Caco-2 (cell line): ENCODE data around the gene GALNT11. TPM values are rescaled to one million over a fixed set of nuclear protein-coding genes. Genes with fewer than 3 reads are reported as not detected.
"Not testable (repeated sequence)": the region's sequence is repeated elsewhere in the genome, so short reads cannot be mapped to it uniquely, and the experiment has no call there.

Experiments
- BruUV-seq: library from RNA; stranded (reverse); fragments of 400-500 nt; replicated peaks from 2 replicates; lab custom pipeline; 2021; lab: Mats Ljungman, UMichigan
- CTCF ChIA-PET: fragments of 300-600 bp; sonication (Branson Sonifier 250); formaldehyde crosslinking; loops from one replicate; lab custom pipeline; 2022; ENCODE audit warnings: antibody characterized with exemption; lab: Charles Lee
- POLR2A ChIA-PET: fragments of 300-600 bp; sonication (Branson Sonifier 250); formaldehyde crosslinking; loops from one replicate; lab custom pipeline; 2022; ENCODE audit warnings: antibody characterized with exemption; lab: Charles Lee
- DNase-seq, 2 experiments: peaks; one replicate each; pipeline versions ENCODE4 v3.0.0 to v3.0.0-alpha.2; 2020 to 2022
- H3K27me3 ChIP-seq: replicated peaks from 2 replicates; pipeline ENCODE4 v1.6.0; 2011; ENCODE audit warnings: low read length; ENCODE audit not compliant: control insufficient read depth, insufficient read depth
- H3K36me3 ChIP-seq: 2 replicates; pipeline ENCODE4 v1.5.1; 2011; ENCODE audit warnings: low read length; ENCODE audit not compliant: control insufficient read depth, insufficient read depth
- H3K4me1 ChIP-seq: fragments of 250-450 bp; sonication (Bioruptor Pico); 2 replicates; pipeline ENCODE4 v1.5.1; 2020; ENCODE audit warnings: mild to moderate bottlenecking
- H3K4me3 ChIP-seq: 2 replicates; pipeline ENCODE4 v1.5.1; 2011; ENCODE audit warnings: low read depth, mild to moderate bottlenecking, control low read depth, low read length
- H3K9me3 ChIP-seq: fragments of 250-450 bp; sonication (Bioruptor Pico); 2 replicates; pipeline ENCODE4 v1.5.1; 2020; ENCODE audit warnings: mild to moderate bottlenecking, moderate library complexity
- H3K27ac Mint-ChIP-seq: one replicate; pipeline ENCODE4 v1.8.0; 2022; ENCODE audit warnings: mixed read lengths; ENCODE audit not compliant: unreplicated experiment
- H3K27me3 Mint-ChIP-seq: one replicate; pipeline ENCODE4 v1.8.0; 2022; ENCODE audit warnings: mixed read lengths; ENCODE audit not compliant: insufficient read depth, unreplicated experiment
- H3K36me3 Mint-ChIP-seq: one replicate; pipeline ENCODE4 v1.8.0; 2022; ENCODE audit warnings: mild to moderate bottlenecking, mixed read lengths; ENCODE audit not compliant: insufficient read depth, unreplicated experiment
- H3K4me1 Mint-ChIP-seq: one replicate; pipeline ENCODE4 v1.8.0; 2022; ENCODE audit warnings: low read depth, mixed read lengths; ENCODE audit not compliant: unreplicated experiment
- H3K4me3 Mint-ChIP-seq: one replicate; pipeline ENCODE4 v1.8.0; 2022; ENCODE audit warnings: mild to moderate bottlenecking, moderate library complexity, mixed read lengths; ENCODE audit not compliant: unreplicated experiment
- H3K9me3 Mint-ChIP-seq: one replicate; pipeline ENCODE4 v1.8.0; 2022; ENCODE audit warnings: mixed read lengths; ENCODE audit not compliant: unreplicated experiment
- intact Hi-C: fragments of 100-400 bp; cut with micrococcal nuclease; formaldehyde crosslinking; loops from one replicate; pipeline ENCODE4 v1.10.0; 2022; ENCODE audit not compliant: unreplicated experiment
- total RNA-seq: library from RNA; stranded (reverse); gene quantifications from 2 replicates; pipeline ENCODE4 v1.2.3, GENCODE V29; 2022
- TF ChIP-seq, protein P1 (sequence below), 2 experiments: fragments of 200-600 bp in 1 of 2; IDR thresholded peaks; 1 replicate in 1 of 2; 2 replicates in 1 of 2; pipeline versions ENCODE4 v1.5.1 to v1.8.0; 2011 to 2022; ENCODE audit warnings: antibody characterized with exemption in 1 of 2, control low read depth in 1 of 2, inconsistent platforms in 1 of 2, low read depth in 1 of 2, low read length in 1 of 2, mild to moderate bottlenecking in 1 of 2, moderate library complexity in 1 of 2; ENCODE audit not compliant: insufficient read depth in 1 of 2, severe bottlenecking in 1 of 2, unreplicated experiment in 1 of 2

Gene GALNT11
- total RNA-seq, 1 experiment from 2014 or later = 34.9 TPM

- no peaks in the 10 kb centered on the region for H3K36me3 Mint-ChIP-seq
- BruUV-seq = no TSS peak
- no peak overlapping the region for H3K4me3 ChIP-seq
- POLR2A ChIA-PET = no interaction called here
- H3K9me3 Mint-ChIP-seq = peaks cover 10% of the 10 kb centered on the region
- no peak overlapping the region for H3K4me3 Mint-ChIP-seq
- no peaks in the 10 kb centered on the region for H3K27me3 Mint-ChIP-seq
- TF ChIP-seq, protein P1, sequence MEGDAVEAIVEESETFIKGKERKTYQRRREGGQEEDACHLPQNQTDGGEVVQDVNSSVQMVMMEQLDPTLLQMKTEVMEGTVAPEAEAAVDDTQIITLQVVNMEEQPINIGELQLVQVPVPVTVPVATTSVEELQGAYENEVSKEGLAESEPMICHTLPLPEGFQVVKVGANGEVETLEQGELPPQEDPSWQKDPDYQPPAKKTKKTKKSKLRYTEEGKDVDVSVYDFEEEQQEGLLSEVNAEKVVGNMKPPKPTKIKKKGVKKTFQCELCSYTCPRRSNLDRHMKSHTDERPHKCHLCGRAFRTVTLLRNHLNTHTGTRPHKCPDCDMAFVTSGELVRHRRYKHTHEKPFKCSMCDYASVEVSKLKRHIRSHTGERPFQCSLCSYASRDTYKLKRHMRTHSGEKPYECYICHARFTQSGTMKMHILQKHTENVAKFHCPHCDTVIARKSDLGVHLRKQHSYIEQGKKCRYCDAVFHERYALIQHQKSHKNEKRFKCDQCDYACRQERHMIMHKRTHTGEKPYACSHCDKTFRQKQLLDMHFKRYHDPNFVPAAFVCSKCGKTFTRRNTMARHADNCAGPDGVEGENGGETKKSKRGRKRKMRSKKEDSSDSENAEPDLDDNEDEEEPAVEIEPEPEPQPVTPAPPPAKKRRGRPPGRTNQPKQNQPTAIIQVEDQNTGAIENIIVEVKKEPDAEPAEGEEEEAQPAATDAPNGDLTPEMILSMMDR (IDR thresholded peaks at IDR 0.05; ENCODE audit: insufficient read depth in 1 of 2, low read depth in 1 of 2, low read length in 1 of 2, severe bottlenecking in 1 of 2, unreplicated experiment in 1 of 2) = no peak
- H3K4me1 Mint-ChIP-seq = no peaks in the 10 kb centered on the region
- intact Hi-C loops = no loop called here
- no peaks in the 10 kb centered on the region for H3K27me3 ChIP-seq
- DNase-seq = no peak
- H3K4me1 ChIP-seq = no peaks in the 10 kb centered on the region
- H3K9me3 ChIP-seq = peaks cover 2% of the 10 kb centered on the region; the same call in 1 of the 2 replicates
- H3K36me3 ChIP-seq = no peaks in the 10 kb centered on the region
- no peak overlapping the region for H3K27ac Mint-ChIP-seq
- CTCF ChIA-PET = no interaction called here
Measured at GRCh38 chr7:152015600-152015999, 9.9 kb upstream of the GALNT11 start.

DNA sequence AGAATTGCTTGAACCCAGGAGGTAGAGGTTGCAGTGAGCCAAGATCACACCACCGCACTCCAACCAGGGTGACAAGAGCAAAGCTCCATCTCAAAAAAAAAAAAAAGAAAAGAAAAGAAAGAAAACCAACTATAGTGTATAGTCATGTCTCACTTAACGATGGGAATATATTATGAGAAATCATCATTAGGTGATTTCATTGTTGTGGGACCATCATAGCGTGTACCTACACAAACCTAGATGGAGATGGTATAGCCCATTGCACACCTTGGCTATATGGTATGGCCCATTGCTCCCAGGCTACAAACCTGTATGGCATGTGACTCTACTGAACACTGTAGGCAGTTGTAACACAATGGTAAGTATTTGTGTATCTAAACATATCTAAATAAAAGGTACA lies 8.5 kb upstream of the GALNT11 start:
- DNase-seq = no peak
- POLR2A ChIA-PET = no interaction called here
- BruUV-seq = no TSS peak
- no peaks in the 10 kb centered on the region for H3K36me3 Mint-ChIP-seq
- Histone ChIP-seq H3K9me3 (peaks cover 2% of the 10 kb centered on the region; the same call in 1 of the 2 replicates), H3K4me3 (no peak overlapping the region), H3K4me1 (no peaks in the 10 kb centered on the region), H3K36me3 (no peaks in the 10 kb centered on the region), H3K27me3 (no peaks in the 10 kb centered on the region)
- H3K27me3 Mint-ChIP-seq = no peaks in the 10 kb centered on the region
- peaks cover 10% of the 10 kb centered on the region for H3K9me3 Mint-ChIP-seq
- intact Hi-C loops = no loop called here
- CTCF ChIA-PET = no interaction called here
- H3K4me1 Mint-ChIP-seq = no peaks in the 10 kb centered on the region
- H3K27ac Mint-ChIP-seq = no peak overlapping the region
- TF ChIP-seq, protein P1 (IDR thresholded peaks at IDR 0.05; ENCODE audit: insufficient read depth in 1 of 2, low read depth in 1 of 2, low read length in 1 of 2, severe bottlenecking in 1 of 2, unreplicated experiment in 1 of 2) = no peak
- no peak overlapping the region for H3K4me3 Mint-ChIP-seq

DNA sequence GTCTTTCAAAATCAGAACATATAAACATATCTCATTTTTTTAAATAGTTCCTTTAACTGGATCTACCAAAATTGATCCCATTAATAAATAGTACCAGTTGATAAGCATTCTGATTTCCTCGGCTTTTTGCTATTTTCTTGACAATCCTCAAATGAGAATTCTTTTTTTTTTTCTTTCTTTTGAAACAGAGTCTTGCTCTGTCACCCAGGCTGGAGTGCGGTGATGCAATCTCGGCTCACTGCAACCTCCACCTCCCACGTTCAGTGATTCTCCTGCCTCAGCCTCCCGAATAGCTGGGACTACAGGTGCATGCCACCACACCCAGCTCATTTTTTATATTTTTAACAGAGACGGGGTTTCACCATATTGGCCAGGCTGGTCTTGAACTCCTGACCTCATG lies 7.8 kb upstream of the GALNT11 start:
- H3K27ac Mint-ChIP-seq, H3K36me3 Mint-ChIP-seq, H3K4me3 ChIP-seq, intact Hi-C loops, H3K4me1 Mint-ChIP-seq, H3K4me1 ChIP-seq, CTCF ChIA-PET, H3K9me3 ChIP-seq, DNase-seq, H3K4me3 Mint-ChIP-seq, H3K36me3 ChIP-seq, BruUV-seq, H3K27me3 ChIP-seq, POLR2A ChIA-PET, H3K27me3 Mint-ChIP-seq, H3K9me3 Mint-ChIP-seq: not testable (repeated sequence)

GRCh38 chr7:152021740-152022139 lies 3.7 kb upstream of the GALNT11 start:
- H3K27ac Mint-ChIP-seq, H3K4me3 Mint-ChIP-seq, H3K9me3 ChIP-seq, H3K36me3 ChIP-seq, H3K4me3 ChIP-seq, H3K4me1 Mint-ChIP-seq, DNase-seq, H3K9me3 Mint-ChIP-seq, H3K27me3 ChIP-seq, H3K4me1 ChIP-seq, H3K27me3 Mint-ChIP-seq, BruUV-seq, CTCF ChIA-PET, intact Hi-C loops, POLR2A ChIA-PET: not testable (repeated sequence)
- peaks cover 12% of the 10 kb centered on the region for H3K36me3 Mint-ChIP-seq
